Activated CD4-positive, alpha-beta memory T cell treated with anti-CD3 and anti-CD28 coated beads, Interleukin-2, amount 10 ng/mL, durations not matched to agents 7 days and 5 days (primary cell): ENCODE measurements around the gene TAB2. TPM values are rescaled to one million over a fixed set of nuclear protein-coding genes. Genes with fewer than 3 reads are reported as not detected.

Experiments
- CTCF ChIA-PET: fragments of 350-600 bp; sonication (Branson Sonifier 250); formaldehyde crosslinking; loops from one replicate; lab custom pipeline; 2021; ENCODE audit warnings: antibody characterized with exemption, inconsistent platforms; lab: Charles Lee
- POLR2A ChIA-PET: fragments of 350-600 bp; sonication (Branson Sonifier 250); formaldehyde crosslinking; loops from one replicate; lab custom pipeline; 2021; ENCODE audit warnings: antibody characterized with exemption; lab: Charles Lee
- DNase-seq: peaks from one replicate; pipeline ENCODE4 v3.0.0-alpha.2; 2020
- H3K27ac Mint-ChIP-seq: one replicate; pipeline ENCODE4 v1.8.0; 2021; ENCODE audit warnings: mild to moderate bottlenecking, mixed read lengths
- H3K27me3 Mint-ChIP-seq: one replicate; pipeline ENCODE4 v1.8.0; 2021; ENCODE audit warnings: mixed read lengths
- H3K36me3 Mint-ChIP-seq: one replicate; pipeline ENCODE4 v1.8.0; 2021; ENCODE audit warnings: low read depth, mixed read lengths
- H3K4me1 Mint-ChIP-seq: one replicate; pipeline ENCODE4 v1.8.0; 2021; ENCODE audit warnings: mixed read lengths
- H3K4me3 Mint-ChIP-seq: one replicate; pipeline ENCODE4 v1.8.0; 2021; ENCODE audit warnings: mild to moderate bottlenecking, mixed read lengths
- H3K9me3 Mint-ChIP-seq: one replicate; pipeline ENCODE4 v1.8.0; 2021; ENCODE audit warnings: mixed read lengths
- total RNA-seq, 2 experiments: library from RNA; stranded (reverse); gene quantifications; one replicate each; pipeline ENCODE4 v1.2.3, GENCODE V29; 2021

TAB2 gene
- total RNA-seq, 2 experiments from 2014 or later = 169 to 170 TPM

DNA sequence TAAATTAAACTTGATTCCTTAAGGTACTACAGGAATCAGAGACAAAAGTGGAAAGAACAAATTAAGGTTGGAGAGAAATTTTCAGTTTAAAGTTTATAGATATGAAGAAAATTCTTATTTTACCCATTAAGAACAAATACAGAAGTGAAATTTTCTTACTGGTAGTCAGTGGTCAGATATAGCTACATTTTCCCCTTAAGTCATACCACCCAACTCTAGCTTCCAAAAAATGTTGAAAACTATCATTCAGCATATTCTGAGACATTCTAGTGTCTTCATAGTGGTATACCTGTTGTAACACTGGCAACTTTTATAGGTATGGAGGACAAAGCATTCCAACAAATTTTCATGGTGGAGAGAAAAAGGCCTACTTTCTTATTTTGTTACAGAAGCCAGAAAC lies 67.0 kb downstream of the TAB2 start:
- Mint-ChIP-seq H3K4me3 (no peak overlapping the region), H3K27ac (no peak overlapping the region), H3K9me3 (peaks cover 18% of the 10 kb centered on the region), H3K4me1 (peaks cover 62% of the 10 kb centered on the region), H3K36me3 (peaks cover 94% of the 10 kb centered on the region), H3K27me3 (no peaks in the 10 kb centered on the region)
- no peak for DNase-seq
- POLR2A ChIA-PET = interaction anchor here (1.4 kb wide), 1 partner anchor 300 kb away, joined by 3 read pairs; no protein-coding TSS in a partner anchor
- CTCF ChIA-PET = interaction anchor here (1.3 to 1.6 kb wide), 2 partner anchors 13 to 59 kb away, joined by 3 read pairs; no protein-coding TSS in a partner anchor

DNA sequence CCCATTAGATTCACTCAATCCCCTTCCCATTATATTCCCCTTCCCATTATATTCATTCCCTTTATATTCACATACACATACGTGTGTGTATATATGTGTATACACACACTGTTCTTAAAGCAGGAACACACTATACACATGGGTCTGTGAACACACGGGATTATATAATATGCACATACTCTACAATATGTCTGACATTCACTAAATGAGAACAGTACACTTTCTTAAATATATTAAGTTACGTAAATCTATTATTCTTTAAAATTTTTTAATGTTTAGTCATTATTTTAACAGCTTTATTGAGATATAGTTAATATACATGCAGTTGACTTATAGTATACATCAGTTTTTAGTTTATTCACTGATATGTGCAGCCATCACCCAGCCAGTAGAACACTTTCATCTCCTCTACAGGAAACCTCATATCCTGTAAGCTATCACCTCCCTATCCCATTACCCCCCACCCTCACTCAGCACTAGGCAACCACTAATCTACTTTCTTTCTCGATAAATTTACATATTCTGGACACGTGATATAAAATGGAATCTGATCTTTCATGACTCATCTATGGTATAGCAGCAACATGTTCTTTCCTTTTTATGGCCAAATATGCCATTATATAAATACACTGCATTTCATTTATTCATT lies 68.6 kb downstream of the TAB2 start:
- H3K4me3 Mint-ChIP-seq = no peak overlapping the region
- CTCF ChIA-PET = interaction anchor here (1.3 to 1.6 kb wide), 3 partner anchors 15 to 306 kb away, joined by 3 read pairs; no protein-coding TSS in a partner anchor
- POLR2A ChIA-PET = interaction anchor here (1.2 to 1.4 kb wide), 2 partner anchors 24 to 196 kb away, joined by 3 to 4 read pairs; no protein-coding TSS in a partner anchor
- H3K9me3 Mint-ChIP-seq = peaks cover 18% of the 10 kb centered on the region
- peak overlapping the region; percentile 41 for H3K27ac Mint-ChIP-seq
- no peaks in the 10 kb centered on the region for H3K27me3 Mint-ChIP-seq
- peaks cover 68% of the 10 kb centered on the region for H3K4me1 Mint-ChIP-seq
- no peak for DNase-seq
- H3K36me3 Mint-ChIP-seq = peaks cover 92% of the 10 kb centered on the region

DNA sequence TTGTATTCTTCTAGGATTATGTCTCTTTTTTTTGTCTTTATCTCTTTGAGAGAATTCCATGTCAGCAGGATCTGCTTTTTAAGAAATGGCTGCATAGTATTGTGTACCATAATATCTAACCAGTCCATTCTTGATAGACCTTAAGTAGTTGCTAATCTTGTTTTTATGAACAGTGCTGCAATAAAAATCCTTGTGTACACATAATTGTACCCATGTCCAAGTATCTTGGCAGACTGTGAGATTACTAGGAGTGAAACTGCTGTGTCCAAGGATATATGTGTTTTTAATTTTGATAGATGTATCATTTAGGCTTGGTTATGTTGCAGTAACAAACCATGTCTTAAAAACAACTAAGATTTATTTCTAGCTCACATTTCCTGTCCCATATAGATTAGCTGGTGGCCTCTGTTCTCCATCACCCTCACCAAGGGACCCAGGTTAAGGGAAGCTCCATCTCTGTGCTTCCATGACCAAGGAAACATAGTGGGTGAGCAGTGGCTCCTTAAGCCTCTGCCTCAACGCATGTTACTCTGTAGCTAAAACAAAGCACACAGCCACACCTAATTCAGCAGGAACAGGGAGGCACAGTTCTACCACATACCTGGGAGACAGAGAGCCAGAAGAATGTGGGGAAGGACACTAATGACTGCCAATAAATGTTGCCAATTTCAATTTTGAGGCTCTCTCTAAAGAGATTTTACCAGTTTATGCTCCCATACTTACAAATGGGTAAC lies 70.4 kb downstream of the TAB2 start:
- ChIA-PET POLR2A (interaction anchor here (1.0 kb wide), 1 partner anchor 55 kb away, joined by 3 read pairs; no protein-coding TSS in a partner anchor), CTCF (interaction anchor here (1.1 to 1.5 kb wide), 2 partner anchors 11 to 126 kb away, joined by 3 to 4 read pairs; no protein-coding TSS in a partner anchor)
- Mint-ChIP-seq H3K9me3 (peaks cover 18% of the 10 kb centered on the region), H3K4me1 (peaks cover 76% of the 10 kb centered on the region), H3K36me3 (peaks cover 90% of the 10 kb centered on the region), H3K27me3 (no peaks in the 10 kb centered on the region), H3K4me3 (no peak overlapping the region), H3K27ac (no peak overlapping the region)
- DNase-seq = no peak

DNA sequence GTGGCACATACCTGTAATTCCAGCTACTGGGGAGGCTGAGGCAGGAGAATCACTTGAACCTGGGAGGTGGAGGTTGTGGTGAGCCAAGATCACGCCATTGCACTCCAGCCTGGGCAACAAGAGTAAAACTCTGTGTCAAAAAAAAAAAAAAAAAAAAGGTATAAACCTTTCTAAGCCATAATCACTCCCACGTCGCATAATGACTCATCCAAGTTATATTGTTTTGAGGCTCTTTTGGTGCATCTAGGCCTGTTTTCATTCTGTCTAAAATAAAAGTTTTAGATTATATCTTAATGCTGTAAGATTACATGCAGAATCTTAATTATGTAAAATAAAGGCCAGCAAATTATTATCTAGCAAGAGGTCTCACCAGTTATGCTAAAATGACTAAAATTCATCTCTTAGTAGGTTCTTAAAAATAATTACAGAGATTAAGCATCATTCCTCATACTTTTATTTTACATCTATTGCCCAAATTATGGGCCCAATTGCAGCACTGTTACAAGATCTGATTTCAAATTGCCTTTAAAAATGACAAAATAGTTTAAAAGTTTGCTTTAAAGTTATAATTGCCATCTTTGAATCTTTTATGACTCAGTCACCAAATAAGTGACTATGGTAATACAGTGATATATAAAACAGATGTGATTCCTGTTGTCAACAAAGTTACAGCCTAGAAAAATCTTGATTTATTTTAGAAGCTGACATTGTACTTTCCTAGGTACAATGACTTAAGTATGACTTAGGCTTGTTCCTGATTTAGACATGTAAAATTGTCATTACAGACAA lies 72.2 kb downstream of the TAB2 start:
- Mint-ChIP-seq H3K36me3 (peaks cover 90% of the 10 kb centered on the region), H3K9me3 (peaks cover 18% of the 10 kb centered on the region), H3K27me3 (no peaks in the 10 kb centered on the region), H3K27ac (no peak overlapping the region), H3K4me1 (peaks cover 80% of the 10 kb centered on the region), H3K4me3 (no peak overlapping the region)
- ChIA-PET POLR2A (no interaction called here), CTCF (interaction anchor here (1.5 kb wide), 1 partner anchor 127 kb away, joined by 4 read pairs; no protein-coding TSS in a partner anchor)
- no peak for DNase-seq

DNA sequence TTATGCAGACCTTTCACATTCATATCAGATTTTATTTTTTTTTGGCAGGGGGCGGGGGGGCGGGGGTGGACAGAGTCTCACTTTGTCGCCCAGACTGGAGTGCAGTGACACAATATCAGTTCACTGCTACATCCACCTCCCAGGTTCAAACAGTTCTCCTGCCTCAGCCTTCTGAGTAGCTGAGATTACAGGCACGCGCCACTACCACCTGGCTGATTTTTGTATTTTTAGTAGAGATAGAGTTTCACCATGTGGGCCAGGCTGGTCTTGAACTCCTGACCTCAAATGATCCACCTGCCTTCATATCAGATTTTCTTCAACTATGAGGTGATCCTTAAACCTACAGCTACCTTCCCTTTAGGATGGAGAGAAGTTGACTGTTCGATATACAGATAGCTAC lies 74.6 kb downstream of the TAB2 start:
- peaks cover 80% of the 10 kb centered on the region for H3K4me1 Mint-ChIP-seq
- CTCF ChIA-PET = interaction anchor here (0.9 to 1.2 kb wide), 2 partner anchors 14 to 26 kb away, joined by 3 read pairs; no protein-coding TSS in a partner anchor
- POLR2A ChIA-PET = interaction anchor here (0.5 to 1.4 kb wide), 2 partner anchors 22 to 307 kb away, joined by 3 to 4 read pairs; no protein-coding TSS in a partner anchor
- H3K36me3 Mint-ChIP-seq = peaks cover 92% of the 10 kb centered on the region
- no peaks in the 10 kb centered on the region for H3K27me3 Mint-ChIP-seq
- H3K9me3 Mint-ChIP-seq = peaks cover 7% of the 10 kb centered on the region
- no peak for DNase-seq
- peak overlapping the region; percentile 17 for H3K27ac Mint-ChIP-seq
- H3K4me3 Mint-ChIP-seq = no peak overlapping the region

DNA sequence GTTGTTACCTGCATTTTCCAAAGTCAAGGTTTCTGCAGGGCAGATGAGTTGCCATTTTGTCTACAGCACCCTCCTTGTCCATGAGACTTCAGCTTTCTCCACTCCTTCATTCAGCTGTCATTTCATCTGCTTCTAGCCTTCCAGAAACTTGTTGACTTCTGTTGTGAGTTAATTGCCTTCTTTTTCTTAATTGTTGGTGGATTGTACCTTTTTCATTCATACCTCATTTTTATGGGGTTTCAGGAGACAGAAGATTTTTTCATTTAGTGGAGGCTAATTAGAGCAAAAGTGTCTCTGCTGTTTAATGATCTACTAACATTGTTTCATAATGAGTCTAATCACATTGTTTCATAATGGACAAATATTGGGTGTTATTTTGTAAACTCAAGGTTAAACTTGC lies 75.0 kb downstream of the TAB2 start:
- Mint-ChIP-seq H3K27ac (peak overlapping the region; percentile 17), H3K27me3 (no peaks in the 10 kb centered on the region), H3K9me3 (peaks cover 4% of the 10 kb centered on the region), H3K4me3 (no peak overlapping the region), H3K36me3 (peaks cover 92% of the 10 kb centered on the region), H3K4me1 (peaks cover 79% of the 10 kb centered on the region)
- ChIA-PET POLR2A (interaction anchor here (0.5 to 1.6 kb wide), 4 partner anchors 10 to 307 kb away, joined by 3 to 4 read pairs (median 4); no protein-coding TSS in a partner anchor), CTCF (interaction anchor here (0.9 to 1.2 kb wide), 2 partner anchors 14 to 27 kb away, joined by 3 read pairs; no protein-coding TSS in a partner anchor)
- DNase-seq = no peak

DNA sequence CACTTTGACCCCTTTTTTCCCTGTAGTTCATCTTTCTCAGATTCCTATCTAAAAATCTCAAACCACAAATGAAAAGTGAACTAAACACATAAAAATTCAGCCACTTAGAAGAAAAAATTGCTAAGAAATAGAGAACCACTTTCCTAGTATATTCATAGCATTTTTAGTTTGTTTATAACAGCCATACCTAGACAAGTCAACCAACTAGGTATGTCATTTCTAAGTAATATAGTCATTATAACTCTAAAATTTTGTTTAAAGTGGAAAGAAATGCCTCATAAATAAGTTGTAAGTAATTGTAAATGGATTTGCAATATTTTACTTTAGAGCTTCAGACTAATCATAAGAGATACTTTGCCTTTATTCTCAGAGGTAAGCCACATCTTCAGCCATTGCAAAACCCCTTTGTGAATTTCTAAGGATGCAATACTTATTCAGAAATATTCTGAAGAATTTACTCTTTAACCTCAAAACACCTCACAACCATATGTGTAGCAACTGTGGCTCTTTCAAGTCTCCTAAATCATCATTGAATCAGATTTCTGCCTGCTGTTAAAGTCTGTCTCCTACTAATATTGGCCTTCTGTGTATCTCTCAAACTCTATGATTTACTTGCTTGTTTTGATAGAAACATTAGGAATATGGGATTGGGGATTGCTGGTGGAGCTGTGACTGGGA lies 75.6 kb downstream of the TAB2 start:
- H3K36me3 Mint-ChIP-seq = peaks cover 92% of the 10 kb centered on the region
- no peaks in the 10 kb centered on the region for H3K27me3 Mint-ChIP-seq
- peak overlapping the region; percentile 17 for H3K27ac Mint-ChIP-seq
- ChIA-PET CTCF (interaction anchor here (0.9 to 1.2 kb wide), 2 partner anchors 13 to 27 kb away, joined by 3 read pairs; no protein-coding TSS in a partner anchor), POLR2A (interaction anchor here (1.1 to 1.6 kb wide), 3 partner anchors 9 to 308 kb away, joined by 3 to 4 read pairs (median 4); no protein-coding TSS in a partner anchor)
- peaks cover 2% of the 10 kb centered on the region for H3K9me3 Mint-ChIP-seq
- no peak for DNase-seq
- H3K4me1 Mint-ChIP-seq = peaks cover 76% of the 10 kb centered on the region
- H3K4me3 Mint-ChIP-seq = no peak overlapping the region

DNA sequence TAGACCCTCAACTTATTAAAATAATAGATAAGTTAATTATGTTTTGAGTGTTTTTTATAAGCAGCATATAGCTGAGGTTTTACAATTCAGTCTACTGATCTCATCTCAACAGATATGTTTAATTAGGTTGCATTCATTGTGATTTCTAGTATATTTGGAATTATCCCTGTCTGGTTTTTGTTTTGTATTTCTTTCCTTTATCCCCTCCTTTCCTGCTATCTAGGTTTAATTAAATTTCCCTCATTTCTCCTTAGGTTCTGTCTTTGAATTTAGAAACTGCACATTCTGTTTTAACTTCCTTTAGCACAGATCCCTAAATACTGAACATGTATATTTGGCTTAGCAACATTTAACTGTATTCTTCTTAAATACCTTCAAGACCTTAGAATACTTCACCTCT lies 77.7 kb downstream of the TAB2 start:
- peaks cover 89% of the 10 kb centered on the region for H3K36me3 Mint-ChIP-seq
- no peaks in the 10 kb centered on the region for H3K27me3 Mint-ChIP-seq
- no peak for DNase-seq
- H3K27ac Mint-ChIP-seq = peak overlapping the region; percentile 5
- ChIA-PET POLR2A (interaction anchor here (1.1 kb wide), 1 partner anchor 77 kb away, joined by 3 read pairs; no protein-coding TSS in a partner anchor), CTCF (no interaction called here)
- H3K4me3 Mint-ChIP-seq = no peak overlapping the region
- peaks cover 64% of the 10 kb centered on the region for H3K4me1 Mint-ChIP-seq
- H3K9me3 Mint-ChIP-seq = peaks cover 2% of the 10 kb centered on the region

DNA sequence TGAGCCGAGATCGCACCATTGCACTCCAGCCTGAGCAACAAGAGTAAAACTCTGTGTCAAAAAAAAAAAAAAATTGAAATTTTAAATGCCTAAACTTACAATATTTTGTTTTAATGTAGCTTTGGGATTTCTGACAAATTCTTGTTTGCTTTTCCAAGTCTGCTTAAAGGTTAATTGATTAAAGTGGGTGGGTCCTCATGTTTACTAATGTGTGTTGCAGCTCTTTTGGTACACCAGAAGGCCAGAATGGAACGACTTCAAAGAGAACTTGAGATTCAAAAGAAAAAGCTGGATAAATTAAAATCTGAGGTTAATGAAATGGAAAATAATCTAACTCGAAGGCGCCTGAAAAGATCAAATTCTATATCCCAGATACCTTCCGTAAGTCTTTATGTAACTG lies 79.9 kb downstream of the TAB2 start:
- Mint-ChIP-seq H3K9me3 (peaks cover 2% of the 10 kb centered on the region), H3K36me3 (peaks cover 89% of the 10 kb centered on the region), H3K27ac (no peak overlapping the region), H3K4me1 (peaks cover 57% of the 10 kb centered on the region), H3K27me3 (no peaks in the 10 kb centered on the region), H3K4me3 (no peak overlapping the region)
- DNase-seq = no peak
- CTCF ChIA-PET = no interaction called here
- POLR2A ChIA-PET = interaction anchor here (1.3 kb wide), 1 partner anchor 265 kb away, joined by 3 read pairs; no protein-coding TSS in a partner anchor

DNA sequence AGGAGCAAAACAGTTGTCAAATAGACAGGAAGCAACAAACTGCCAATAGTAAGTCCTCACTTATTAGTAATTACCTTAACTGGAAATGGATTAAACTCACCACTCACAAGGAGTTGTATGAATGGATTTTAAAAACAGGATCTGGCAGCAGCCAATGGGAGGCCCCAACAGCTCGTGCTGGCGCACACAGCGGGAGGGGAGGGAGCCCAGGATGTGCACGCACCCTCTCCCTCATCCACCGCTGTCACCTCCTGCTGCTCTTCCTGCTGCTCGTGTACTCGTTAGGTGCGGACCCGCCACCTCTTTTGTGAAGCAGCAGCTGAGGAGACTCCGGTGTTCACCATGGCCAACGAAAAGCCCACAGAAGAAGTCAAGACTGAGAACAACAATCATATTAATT lies 82.5 kb downstream of the TAB2 start, which contains the start of gene SUMO4:
TSS of gene SUMO4 (plus strand) at position 213 of the 400 bp plus-strand sequence. CDS start at position 343, 130 bp downstream.
- H3K4me3 Mint-ChIP-seq = no peak within 1 kb of the TSS
- no peaks in the 10 kb centered on the region for H3K27me3 Mint-ChIP-seq
- peaks cover 52% of the 10 kb centered on the region for H3K4me1 Mint-ChIP-seq
- ChIA-PET CTCF (no interaction called here), POLR2A (no interaction called here)
- H3K9me3 Mint-ChIP-seq = peaks cover 2% of the 10 kb centered on the region
- peak within 1 kb of the TSS; percentile 18 for H3K27ac Mint-ChIP-seq
- no peak for DNase-seq
- H3K36me3 Mint-ChIP-seq = peaks cover 88% of the 10 kb centered on the region

DNA sequence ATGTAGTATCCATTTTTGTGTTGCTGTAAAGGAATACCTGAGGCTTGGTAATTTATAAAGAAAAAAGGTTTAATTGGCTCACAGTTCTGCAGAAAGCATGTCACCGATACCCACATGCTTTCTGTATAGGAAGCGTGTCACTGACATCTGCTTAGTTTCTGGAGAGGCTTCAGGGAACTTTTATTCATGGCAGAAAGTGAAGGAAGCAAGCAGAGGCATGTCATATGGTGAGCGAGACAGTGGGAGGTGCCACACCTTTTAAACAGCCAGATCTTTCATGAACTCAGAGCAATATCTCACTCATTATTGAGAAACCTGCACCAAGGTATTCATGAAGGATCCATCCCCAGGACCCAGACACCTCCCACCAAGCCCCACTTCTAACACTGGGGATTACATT lies 86.0 kb downstream of the TAB2 start:
- ChIA-PET POLR2A (no interaction called here), CTCF (no interaction called here)
- Mint-ChIP-seq H3K36me3 (peaks cover 82% of the 10 kb centered on the region), H3K9me3 (no peaks in the 10 kb centered on the region), H3K27ac (peak overlapping the region; percentile 17), H3K4me1 (peaks cover 45% of the 10 kb centered on the region), H3K27me3 (no peaks in the 10 kb centered on the region), H3K4me3 (no peak overlapping the region)
- DNase-seq = no peak
